Smooth muscle cell of the brain vasculature (primary cell): Measurements from ENCODE around the gene SDF2L1.
"Not testable (repeated sequence)": the region's sequence is repeated elsewhere in the genome, so short reads cannot be mapped to it uniquely, and the experiment has no call there.

Source experiments
- DNase-seq: peaks from one replicate; pipeline ENCODE4 v3.0.0-alpha.2; 2012; ENCODE audit warnings: low read depth, low spot score

Gene SDF2L1

DNA sequence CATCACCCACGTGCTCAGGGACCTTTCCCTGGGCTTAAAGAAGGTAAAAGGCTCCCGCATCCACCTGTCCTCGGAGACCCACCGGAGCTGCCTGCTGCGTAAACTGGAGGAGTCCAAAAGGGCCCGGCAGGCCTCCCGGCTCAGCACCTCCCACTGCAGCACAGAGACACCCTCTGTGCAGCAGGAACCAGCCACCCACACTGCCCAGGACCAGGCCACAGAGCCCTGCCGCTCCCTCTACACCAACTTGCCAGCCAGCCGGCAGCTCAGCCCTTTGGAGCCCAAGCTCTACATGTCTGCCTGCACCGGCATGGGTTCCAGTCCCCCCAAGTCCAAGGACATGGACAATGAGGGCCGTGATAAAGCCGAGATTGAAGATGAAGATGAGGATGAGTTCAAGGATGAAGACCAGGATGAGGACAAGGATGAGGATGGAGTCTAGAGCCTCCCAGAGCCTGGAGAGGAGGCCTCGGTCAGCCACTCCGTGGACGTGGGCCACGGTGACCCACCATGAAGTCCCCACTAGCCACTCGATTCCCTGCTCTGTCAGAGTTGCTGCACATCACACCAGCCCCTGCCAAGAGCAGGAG lies 5.4 kb upstream of the SDF2L1 start:
- no peak for DNase-seq

DNA sequence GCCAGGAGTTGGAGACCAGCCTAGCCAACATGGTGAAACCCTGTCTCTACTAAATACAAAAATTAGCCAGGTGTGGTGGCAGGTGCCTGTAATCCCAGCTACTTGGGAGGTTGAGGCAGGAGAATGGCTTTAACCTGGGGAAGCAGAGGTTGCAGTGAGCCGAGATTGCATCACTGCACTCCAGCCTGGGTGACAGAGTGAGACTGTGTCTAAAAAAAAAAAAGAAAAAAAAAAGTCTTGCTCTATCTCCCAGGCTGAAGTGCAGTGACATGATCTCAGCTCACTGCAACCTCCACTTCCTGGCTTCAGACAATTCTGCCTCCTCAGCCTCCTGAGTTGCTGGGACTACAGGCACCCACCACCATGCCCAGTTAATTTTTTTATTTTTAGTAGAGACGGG lies 4.7 kb upstream of the SDF2L1 start:
- DNase-seq = not testable (repeated sequence)

DNA sequence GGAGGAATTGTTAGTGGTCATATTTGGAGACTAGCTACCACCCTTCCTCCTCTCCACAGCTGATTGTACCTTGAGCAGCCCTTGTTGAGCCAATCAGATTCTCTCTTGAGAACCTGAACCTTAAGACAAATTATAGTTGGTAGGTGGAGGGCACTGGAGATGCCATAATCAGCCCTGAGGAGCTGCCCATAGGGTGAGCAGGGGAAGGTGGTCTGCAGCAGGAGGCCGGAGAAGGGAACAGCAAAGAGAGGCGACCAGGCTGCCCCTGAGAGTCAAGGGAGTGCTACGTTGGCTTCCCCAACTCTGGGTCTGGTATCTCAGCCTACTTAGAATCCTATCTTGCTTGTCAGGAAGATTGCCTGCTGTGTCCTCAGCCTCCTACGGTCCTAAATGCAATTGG lies 2.7 kb upstream of the SDF2L1 start:
- DNase-seq = no peak

- DNase-seq = no peak
These were observed 1.3 kb upstream of the SDF2L1 start for GRCh38 chr22:21640810-21641209.

- DNase-seq = no peak
These were observed 699 bp upstream of the SDF2L1 start for GRCh38 chr22:21641417-21641788.

DNA sequence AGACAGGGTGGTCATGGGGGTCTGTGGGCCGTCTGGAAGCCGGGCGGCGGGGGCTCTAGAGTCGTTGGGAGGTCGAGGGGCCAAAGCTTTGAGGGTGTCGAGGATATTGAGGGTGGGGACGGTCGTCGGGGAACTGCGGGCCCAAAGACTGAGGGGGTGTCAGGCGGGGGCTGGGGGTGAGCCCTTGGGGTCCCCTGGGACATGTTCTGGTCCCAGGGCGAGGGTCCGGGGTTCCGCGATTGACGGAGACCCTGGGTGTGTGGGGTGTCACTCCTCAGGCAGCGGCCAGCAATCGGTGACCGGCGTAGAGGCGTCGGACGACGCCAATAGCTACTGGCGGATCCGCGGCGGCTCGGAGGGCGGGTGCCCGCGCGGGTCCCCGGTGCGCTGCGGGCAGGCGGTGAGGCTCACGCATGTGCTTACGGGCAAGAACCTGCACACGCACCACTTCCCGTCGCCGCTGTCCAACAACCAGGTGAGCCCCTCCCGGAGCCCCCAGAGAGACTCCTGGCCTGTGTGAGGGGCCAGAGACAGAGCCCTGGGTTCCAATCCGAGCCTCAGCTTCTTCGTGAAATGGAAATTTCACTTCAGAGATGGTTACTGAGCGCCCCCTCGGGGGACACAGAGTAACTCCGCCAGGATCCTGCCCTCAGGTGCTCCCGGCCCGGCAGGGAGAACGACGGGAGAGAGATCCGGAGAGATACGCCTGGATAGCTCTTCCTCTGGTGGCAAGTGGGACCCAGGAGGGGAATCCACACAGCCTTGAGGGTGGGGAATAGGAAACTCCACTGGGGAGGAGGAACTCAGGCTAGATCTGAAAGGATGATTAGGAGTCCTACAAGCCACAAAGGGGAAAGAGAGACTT lies 714 bp downstream of the SDF2L1 start:
- no peak for DNase-seq

- no peak for DNase-seq
These were observed 1.6 kb downstream of the SDF2L1 start for GRCh38 chr22:21643533-21644357.

DNA sequence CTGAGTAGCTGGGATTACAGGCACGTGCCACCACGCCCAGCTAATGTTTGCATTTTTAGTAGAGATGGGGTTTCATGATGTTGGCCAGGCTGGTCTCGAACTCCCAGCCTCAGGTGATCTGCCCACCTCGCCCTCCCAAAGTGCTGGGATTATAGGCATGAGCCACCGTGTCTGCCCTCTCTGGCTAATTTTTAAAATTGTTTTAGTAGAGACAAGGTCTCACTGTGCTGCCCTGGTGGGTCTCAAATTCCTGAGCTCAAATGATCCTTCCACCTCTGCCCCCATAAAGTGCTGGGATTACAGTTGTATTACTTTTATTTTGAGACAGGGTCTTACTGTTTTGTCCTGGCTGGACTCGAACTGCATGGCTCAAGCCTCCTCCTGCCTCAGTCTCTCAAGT lies 3.4 kb downstream of the SDF2L1 start:
- not testable (repeated sequence) for DNase-seq

- DNase-seq = peak; percentile 71
These were observed 4.8 kb downstream of the SDF2L1 start for GRCh38 chr22:21646608-21647590.

DNA sequence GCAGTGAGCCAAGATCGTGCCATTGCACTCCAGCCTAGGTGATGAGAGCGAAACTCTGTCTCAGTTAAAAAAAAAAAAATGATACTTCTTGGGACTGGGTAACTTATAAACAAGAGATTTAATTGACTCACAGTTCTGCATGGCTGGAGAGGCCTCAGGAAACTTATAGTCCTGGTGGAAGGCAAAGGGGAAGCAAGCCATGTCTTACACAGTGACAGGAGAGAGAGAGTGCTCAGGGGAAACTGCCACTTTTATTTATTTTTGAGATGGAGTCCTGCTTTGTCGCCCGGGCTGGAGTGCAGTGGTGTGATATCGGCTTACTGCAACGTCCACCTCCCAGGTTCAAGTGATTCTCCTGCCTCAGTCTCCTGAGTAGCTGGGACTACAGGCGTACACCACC lies 8.2 kb downstream of the SDF2L1 start:
- no peak for DNase-seq

GRCh38 chr22:21650823-21651520 lies 8.9 kb downstream of the SDF2L1 start:
- DNase-seq = no peak

- no peak for DNase-seq
These were observed 9.5 kb downstream of the SDF2L1 start for GRCh38 chr22:21651521-21652009.

- peak; percentile 72 for DNase-seq
These were observed 10.0 kb downstream of the SDF2L1 start for GRCh38 chr22:21652010-21652546.

DNA sequence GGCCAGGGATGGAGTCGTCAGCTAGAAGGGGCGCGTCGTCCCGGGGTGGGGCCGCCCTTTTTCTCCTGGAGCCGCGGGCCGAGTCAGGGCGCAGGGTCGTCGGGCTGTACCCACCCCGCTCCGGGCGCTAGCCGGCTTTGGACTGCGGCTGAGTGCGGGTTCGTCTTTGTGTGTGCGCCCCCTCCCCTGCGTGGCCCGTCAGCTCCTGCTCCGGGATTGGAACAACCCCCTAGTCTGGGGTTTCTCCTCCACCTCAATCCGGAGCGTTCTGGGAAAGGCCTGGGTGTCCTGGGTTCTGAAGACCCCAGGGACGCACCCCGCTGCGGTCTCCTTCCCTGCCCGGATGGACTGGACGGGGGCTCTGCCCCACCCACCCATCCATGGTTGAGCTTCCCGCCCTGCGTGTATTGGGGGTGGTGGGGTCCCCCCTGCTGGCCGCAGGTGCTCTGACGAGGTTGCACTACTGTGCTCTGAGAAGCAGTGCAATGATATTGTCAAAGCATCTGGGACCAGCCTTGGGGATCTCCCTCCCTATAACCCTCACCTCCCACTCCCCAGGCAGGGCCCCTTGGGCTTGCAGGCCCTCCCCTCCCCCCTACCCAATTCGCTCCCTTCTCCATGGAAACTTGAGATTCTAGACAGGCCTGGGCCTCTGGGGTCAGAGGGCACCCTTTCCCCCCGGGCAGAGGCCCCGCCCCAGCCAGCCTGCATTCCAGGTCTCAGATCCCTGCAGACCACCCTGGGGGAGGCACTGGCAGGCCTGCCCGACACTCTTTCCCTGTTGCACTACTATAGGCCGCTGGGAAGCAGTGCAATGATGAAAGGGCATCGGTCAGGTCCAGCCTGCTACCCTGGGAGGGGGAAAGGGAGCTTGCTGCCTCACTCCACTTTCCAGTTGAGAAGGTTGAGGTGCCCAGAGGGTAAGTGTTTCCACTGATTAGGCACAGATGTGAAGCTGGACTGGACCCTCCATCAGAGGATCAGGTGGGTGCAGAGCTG lies 10.7 kb downstream of the SDF2L1 start:
- no peak for DNase-seq

GRCh38 chr22:21657020-21657359 lies 14.9 kb downstream of the SDF2L1 start:
- no peak for DNase-seq

- DNase-seq = no peak
These were observed 15.4 kb downstream of the SDF2L1 start for GRCh38 chr22:21657360-21658032.

DNA sequence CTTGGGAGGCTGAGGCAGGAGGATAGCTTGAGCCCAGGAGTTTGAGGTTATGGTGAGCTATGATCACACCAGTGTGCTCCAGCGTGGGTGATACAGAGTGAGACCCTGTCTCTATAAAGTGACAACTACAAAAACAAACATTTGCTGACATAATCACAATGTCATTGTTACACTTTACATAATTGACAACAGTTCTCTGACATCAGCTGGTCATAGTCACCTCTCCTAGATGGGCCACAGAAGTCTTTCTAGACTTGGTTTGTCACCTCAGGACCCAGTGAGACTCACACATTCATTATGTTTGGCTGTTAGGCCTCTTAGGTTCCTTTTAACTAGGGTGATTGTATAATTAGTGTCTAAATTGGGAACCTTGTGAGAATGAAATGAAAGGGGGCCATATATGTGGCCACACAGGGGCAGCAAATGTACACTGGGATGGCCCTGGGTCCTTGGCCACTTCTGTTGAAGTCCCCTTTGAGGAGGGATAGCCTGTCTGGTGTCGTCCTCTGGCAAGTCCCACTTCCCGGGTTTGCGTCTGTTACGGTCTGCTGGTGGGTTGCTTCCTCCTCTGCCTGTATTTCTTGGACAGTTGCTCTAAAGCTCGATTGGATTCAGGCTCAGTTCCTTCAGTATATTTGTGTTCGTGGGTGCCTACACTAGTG lies 17.9 kb downstream of the SDF2L1 start:
- DNase-seq = no peak

DNA sequence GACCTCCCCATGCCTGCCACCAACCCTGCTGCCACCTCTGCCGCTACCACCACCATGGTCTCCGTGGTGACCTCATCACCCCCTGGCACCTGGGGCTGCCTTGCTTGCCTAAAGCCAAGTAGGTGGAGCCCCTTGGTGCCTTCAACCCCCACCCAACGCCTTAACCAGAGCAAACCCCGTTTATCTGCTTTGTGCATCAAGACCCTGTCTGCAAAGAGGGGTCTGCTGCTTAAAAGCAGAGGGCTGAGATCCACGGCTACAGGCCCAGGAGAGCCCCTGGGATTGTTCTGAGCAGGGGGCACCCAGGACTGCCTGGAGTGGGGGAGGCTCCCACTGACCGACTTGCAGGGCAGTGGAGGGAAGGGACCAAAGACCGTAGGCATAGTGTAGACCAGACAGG lies 18.8 kb downstream of the SDF2L1 start:
- no peak for DNase-seq
